SK-N-SH (cell line): ENCODE results near the gene GPRC5A. TPM values are rescaled to one million over a fixed set of nuclear protein-coding genes. Genes with fewer than 3 reads are reported as not detected.

ENCODE experiments used
- CTCF ChIA-PET: fragments of 300-600, 350-600 bp; formaldehyde crosslinking; extraction: SDS; loops from one replicate; lab custom pipeline; 2021; lab: Yijun Ruan, JAX
- POLR2A ChIA-PET: fragments of 350-600 bp; sonication (Branson Sonifier 250); formaldehyde crosslinking; extraction: SDS; loops from one replicate; lab custom pipeline; 2020; ENCODE audit warnings: antibody characterized with exemption, inconsistent platforms; lab: Yijun Ruan, JAX
- DNase-seq: peaks from one replicate; pipeline ENCODE4 v3.0.0; 2012
- H2AFZ ChIP-seq: fragments of 200-600 bp; sonication (generic); 2 replicates; pipeline ENCODE4 v1.8.1; 2016; ENCODE audit warnings: antibody characterized with exemption, mild to moderate bottlenecking, low read depth
- H3F3A ChIP-seq: fragments of 200-600 bp; sonication (generic); replicated peaks from 2 replicates; pipeline ENCODE3; 2016; ENCODE audit warnings: antibody characterized with exemption, mild to moderate bottlenecking; ENCODE audit not compliant: insufficient read depth
- H3K27ac ChIP-seq, 2 experiments: fragments of 200-500 bp in 1 of 2; fragments of 200-600 bp in 1 of 2; sonication (Bioruptor generic) in 1 of 2; sonication (generic), shearing (Covaris generic) in 1 of 2; 2 replicates each; pipeline versions ENCODE4 v1.5.1 to v1.6.1; 2014 to 2016; ENCODE audit warnings: low read depth in 2 of 2, inconsistent platforms in 1 of 2, low read length in 1 of 2, mild to moderate bottlenecking in 1 of 2, mixed read lengths in 1 of 2
- H3K27me3 ChIP-seq: fragments of 200-600 bp; sonication (generic), shearing (Covaris generic); 2 replicates; pipeline ENCODE4 v1.6.1; 2016; ENCODE audit warnings: mixed run types; ENCODE audit not compliant: insufficient read depth
- H3K36me3 ChIP-seq, 2 experiments: fragments of 200-500 bp in 1 of 2; fragments of 200-600 bp in 1 of 2; sonication (Bioruptor generic) in 1 of 2; sonication (generic) in 1 of 2; replicated peaks in 1 of 2; 2 replicates each; pipeline versions ENCODE3 to v1.5.1; 2014 to 2016; ENCODE audit warnings: low read length in 1 of 2, mild to moderate bottlenecking in 1 of 2; ENCODE audit not compliant: insufficient read depth in 2 of 2, control insufficient read depth in 1 of 2
- H3K4me1 ChIP-seq, 2 experiments: fragments of 200-500 bp in 1 of 2; fragments of 200-600 bp in 1 of 2; sonication (Bioruptor generic) in 1 of 2; sonication (generic), shearing (Covaris generic) in 1 of 2; 2 replicates each; pipeline versions ENCODE4 v1.5.1 to v1.6.1; 2014 to 2016; ENCODE audit warnings: low read depth in 1 of 2, low read length in 1 of 2, mixed run types in 1 of 2; ENCODE audit not compliant: insufficient read depth in 2 of 2, control insufficient read depth in 1 of 2
- H3K4me2 ChIP-seq: fragments of 200-600 bp; sonication (generic), shearing (Covaris generic); 2 replicates; pipeline ENCODE4 v1.6.1; 2017; ENCODE audit warnings: mixed run types
- H3K4me3 ChIP-seq, 2 experiments: fragments of 200-500 bp in 1 of 2; fragments of 200-600 bp in 1 of 2; sonication (Bioruptor generic) in 1 of 2; sonication (generic), shearing (Covaris generic) in 1 of 2; 2 replicates each; pipeline versions ENCODE4 v1.5.1 to v1.8.1; 2014 to 2016; ENCODE audit warnings: low read depth in 2 of 2, inconsistent platforms in 1 of 2, low read length in 1 of 2, mild to moderate bottlenecking in 1 of 2, mixed read lengths in 1 of 2, moderate library complexity in 1 of 2
- H3K79me2 ChIP-seq: fragments of 200-600 bp; sonication (generic); 2 replicates; pipeline ENCODE4 v1.8.1; 2017; ENCODE audit warnings: mild to moderate bottlenecking; ENCODE audit not compliant: insufficient read depth
- H3K9ac ChIP-seq: fragments of 200-600 bp; sonication (generic); 2 replicates; pipeline ENCODE4 v1.6.1; 2017; ENCODE audit warnings: mixed run types
- H3K9me2 ChIP-seq: fragments of 200-600 bp; sonication (generic); 2 replicates; pipeline ENCODE4 v1.6.1; 2017; ENCODE audit warnings: mixed run types
- H3K9me3 ChIP-seq: fragments of 200-600 bp; sonication (generic); 2 replicates; pipeline ENCODE4 v1.6.1; 2017; ENCODE audit warnings: mixed run types, mild to moderate bottlenecking, moderate library complexity
- H4K20me1 ChIP-seq: fragments of 200-600 bp; sonication (generic); 2 replicates; pipeline ENCODE4 v1.6.1; 2017; ENCODE audit warnings: mild to moderate bottlenecking, mixed run types; ENCODE audit not compliant: insufficient read depth
- CHD2 ChIP-seq: fragments of 150-350 bp; IDR thresholded peaks from 2 replicates; pipeline ENCODE4 v1.6.1; 2018; ENCODE audit warnings: low read length; ENCODE audit not compliant: partially characterized antibody
- EP300 ChIP-seq, 2 experiments: IDR thresholded peaks; 2 replicates each; pipeline versions ENCODE4 v1.4.0 to v1.6.1; 2012; ENCODE audit warnings: borderline replicate concordance in 1 of 2, low read depth in 1 of 2, low read length in 1 of 2
- EZH2phosphoT487 ChIP-seq: fragments of 200-600 bp; sonication (generic); IDR thresholded peaks from 2 replicates; pipeline ENCODE4 v1.6.1; 2017; ENCODE audit warnings: low read depth, mixed run types, mild to moderate bottlenecking, antibody characterized with exemption, moderate library complexity, borderline replicate concordance
- FOSL2 ChIP-seq: IDR thresholded peaks from 2 replicates; pipeline ENCODE4 v1.4.0; 2012; ENCODE audit warnings: low read depth, mild to moderate bottlenecking, moderate library complexity, borderline replicate concordance
- GABPA ChIP-seq: IDR thresholded peaks from 2 replicates; pipeline ENCODE4 v1.4.0; 2012; ENCODE audit warnings: low read depth, mild to moderate bottlenecking
- GATA2 ChIP-seq: sonication (generic); formaldehyde crosslinking; IDR thresholded peaks from 2 replicates; pipeline ENCODE4 v1.5.0; 2020; ENCODE audit warnings: mild to moderate bottlenecking, missing genetic modification reagents
- JUND ChIP-seq: IDR thresholded peaks from 2 replicates; pipeline ENCODE4 v1.4.0; 2012
- MAX ChIP-seq: IDR thresholded peaks from 2 replicates; pipeline ENCODE4 v1.4.0; 2012; ENCODE audit warnings: low read depth
- MXI1 ChIP-seq: IDR thresholded peaks from 2 replicates; pipeline ENCODE4 v1.6.1; 2012; ENCODE audit warnings: mild to moderate bottlenecking, low read depth, low read length, improper control_type of control experiment
- PBX3 ChIP-seq: IDR thresholded peaks from 2 replicates; pipeline ENCODE4; 2012
- RXRA ChIP-seq: IDR thresholded peaks from 2 replicates; pipeline ENCODE4 v1.4.0; 2012; ENCODE audit warnings: low read depth, mild to moderate bottlenecking, borderline replicate concordance
- TAF1 ChIP-seq: IDR thresholded peaks from 2 replicates; pipeline ENCODE4 v1.6.1; 2012; ENCODE audit warnings: low read depth, mild to moderate bottlenecking, low read length, moderate library complexity, borderline replicate concordance
- USF2 ChIP-seq: fragments of 150-350 bp; IDR thresholded peaks from 2 replicates; pipeline ENCODE4 v1.6.1; 2017; ENCODE audit warnings: antibody characterized with exemption, low read length, low read depth, borderline replicate concordance
- ZBTB33 ChIP-seq: IDR thresholded peaks from 2 replicates; pipeline ENCODE4 v1.4.0; 2012; ENCODE audit warnings: low read depth, borderline replicate concordance
- WGBS: methylation state at CpG from one replicate; pipeline ENCODE4 v1.1.6; 2017; ENCODE audit warnings: low lambda C conversion rate; 5-methylcytosine and 5-hydroxymethylcytosine counted together
- polyA plus RNA-seq, 3 experiments: library from polyadenylated mRNA; depleted of rRNA; stranded (reverse); fragments of >200 nt; gene quantifications; 2 replicates each; pipeline ENCODE4 v1.2.3, GENCODE V29; 2012
- TF ChIP-seq, protein P1 (sequence below): fragments of 200-600 bp; sonication (generic); IDR thresholded peaks from 2 replicates; pipeline ENCODE4 v1.6.1; 2017; ENCODE audit warnings: antibody characterized with exemption, mild to moderate bottlenecking, moderate library complexity
- TF ChIP-seq, protein P2 (sequence below): fragments of 150-350 bp; IDR thresholded peaks from 2 replicates; pipeline ENCODE4 v1.6.1; 2016; ENCODE audit warnings: mild to moderate bottlenecking, low read depth, low read length

Gene GPRC5A
- polyA plus RNA-seq, 1 of the 3 experiments (the other 2 are of a cell fraction) = 12.7 TPM

DNA sequence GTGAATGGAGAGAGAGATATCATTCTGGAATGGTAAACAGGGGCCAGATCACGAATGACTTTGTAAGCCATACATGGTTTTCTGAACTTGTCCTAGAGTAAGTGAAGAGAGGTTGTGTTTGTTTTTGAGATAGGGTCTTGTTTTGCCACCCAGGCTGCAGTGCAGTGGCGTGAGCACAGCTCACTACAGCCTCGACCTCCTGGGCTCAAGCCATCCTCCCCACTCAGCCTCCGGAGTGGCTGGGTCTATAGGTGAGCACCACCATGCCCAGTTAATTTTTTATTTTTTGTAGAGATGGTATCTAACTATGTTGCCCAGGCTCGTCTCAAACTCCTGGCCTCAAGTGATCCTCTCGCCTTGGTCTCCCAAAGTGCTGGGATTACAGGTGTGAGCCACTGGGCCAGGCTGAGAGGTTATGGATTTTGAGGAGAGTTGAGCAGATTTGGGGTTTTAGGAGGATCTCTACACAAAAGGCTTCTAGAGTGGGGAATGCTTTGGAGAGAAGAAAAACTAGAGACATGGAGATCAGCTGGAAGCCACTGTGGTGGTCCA, 19.7 kb upstream of the GPRC5A start:
- TF ChIP-seq, protein P1, sequence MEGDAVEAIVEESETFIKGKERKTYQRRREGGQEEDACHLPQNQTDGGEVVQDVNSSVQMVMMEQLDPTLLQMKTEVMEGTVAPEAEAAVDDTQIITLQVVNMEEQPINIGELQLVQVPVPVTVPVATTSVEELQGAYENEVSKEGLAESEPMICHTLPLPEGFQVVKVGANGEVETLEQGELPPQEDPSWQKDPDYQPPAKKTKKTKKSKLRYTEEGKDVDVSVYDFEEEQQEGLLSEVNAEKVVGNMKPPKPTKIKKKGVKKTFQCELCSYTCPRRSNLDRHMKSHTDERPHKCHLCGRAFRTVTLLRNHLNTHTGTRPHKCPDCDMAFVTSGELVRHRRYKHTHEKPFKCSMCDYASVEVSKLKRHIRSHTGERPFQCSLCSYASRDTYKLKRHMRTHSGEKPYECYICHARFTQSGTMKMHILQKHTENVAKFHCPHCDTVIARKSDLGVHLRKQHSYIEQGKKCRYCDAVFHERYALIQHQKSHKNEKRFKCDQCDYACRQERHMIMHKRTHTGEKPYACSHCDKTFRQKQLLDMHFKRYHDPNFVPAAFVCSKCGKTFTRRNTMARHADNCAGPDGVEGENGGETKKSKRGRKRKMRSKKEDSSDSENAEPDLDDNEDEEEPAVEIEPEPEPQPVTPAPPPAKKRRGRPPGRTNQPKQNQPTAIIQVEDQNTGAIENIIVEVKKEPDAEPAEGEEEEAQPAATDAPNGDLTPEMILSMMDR = no peak
- TF ChIP-seq GABPA = no peak
- TF ChIP-seq CHD2 = no peak
- TF ChIP-seq MAX = no peak
- no peak for TF ChIP-seq MXI1
- no peak for TF ChIP-seq FOSL2
- TF ChIP-seq, protein P2, sequence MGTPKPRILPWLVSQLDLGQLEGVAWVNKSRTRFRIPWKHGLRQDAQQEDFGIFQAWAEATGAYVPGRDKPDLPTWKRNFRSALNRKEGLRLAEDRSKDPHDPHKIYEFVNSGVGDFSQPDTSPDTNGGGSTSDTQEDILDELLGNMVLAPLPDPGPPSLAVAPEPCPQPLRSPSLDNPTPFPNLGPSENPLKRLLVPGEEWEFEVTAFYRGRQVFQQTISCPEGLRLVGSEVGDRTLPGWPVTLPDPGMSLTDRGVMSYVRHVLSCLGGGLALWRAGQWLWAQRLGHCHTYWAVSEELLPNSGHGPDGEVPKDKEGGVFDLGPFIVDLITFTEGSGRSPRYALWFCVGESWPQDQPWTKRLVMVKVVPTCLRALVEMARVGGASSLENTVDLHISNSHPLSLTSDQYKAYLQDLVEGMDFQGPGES = no peak
- TF ChIP-seq RXRA = no peak
- TF ChIP-seq EP300 (IDR thresholded peaks at IDR 0.05; ENCODE audit: borderline replicate concordance in 1 of 2, low read depth in 1 of 2, low read length in 1 of 2) = no peak
- TF ChIP-seq PBX3 = no peak
- no peak for TF ChIP-seq EZH2phosphoT487
- no peak for TF ChIP-seq TAF1
- no peak for TF ChIP-seq USF2
- no peak for TF ChIP-seq JUND
- no peak for TF ChIP-seq ZBTB33
- TF ChIP-seq GATA2 (CRISPR knock-in tag) = no peak
- TF ChIP-seq, all 33 proteins: peak for 0
- no peaks in the 10 kb centered on the region for H3K79me2 ChIP-seq
- H3K4me1 ChIP-seq = peaks cover 0 to 18% of the 10 kb centered on the region in 2 experiments; a peak in 3 of 4 replicates
- peak overlapping the region; percentile 74 for H3K4me2 ChIP-seq
- no peaks in the 10 kb centered on the region for H3K9me3 ChIP-seq
- peaks cover 36% of the 10 kb centered on the region for H3F3A ChIP-seq
- ChIA-PET POLR2A (no interaction called here), CTCF (interaction anchor here (0.8 to 1.3 kb wide), 2 partner anchors 16 to 45 kb away, joined by 3 read pairs; no protein-coding TSS in a partner anchor)
- no peak overlapping the region for H3K4me3 ChIP-seq
- H3K9me2 ChIP-seq = no peaks in the 10 kb centered on the region
- no peak overlapping the region for H2AFZ ChIP-seq
- H3K9ac ChIP-seq = peak overlapping the region; percentile 55; the same call in 1 of the 2 replicates
- WGBS = 69% methylated on average over 6 of the region's 6 CpGs
- H3K27me3 ChIP-seq = no peaks in the 10 kb centered on the region
- peak overlapping the region in 1 of 2 experiments; percentile 82; a peak in 2 of 4 replicates for H3K27ac ChIP-seq
- DNase-seq = no peak
- no peaks in the 10 kb centered on the region for H4K20me1 ChIP-seq
- no peaks in the 10 kb centered on the region for H3K36me3 ChIP-seq
